PC-9 (cell line): ENCODE results near the gene HMX1.

Experiments used
- CTCF ChIP-seq: fragments of 200-600 bp; sonication (generic); conservative IDR thresholded peaks from 2 replicates; pipeline ENCODE4 v1.6.1; 2017; ENCODE audit warnings: mixed run types, antibody characterized with exemption, mild to moderate bottlenecking, moderate library complexity
- EZH2 ChIP-seq: fragments of 200-600 bp; sonication (generic); IDR thresholded peaks from 2 replicates; pipeline ENCODE4 v1.8.0; 2017; ENCODE audit warnings: antibody characterized with exemption, low read depth

DNA sequence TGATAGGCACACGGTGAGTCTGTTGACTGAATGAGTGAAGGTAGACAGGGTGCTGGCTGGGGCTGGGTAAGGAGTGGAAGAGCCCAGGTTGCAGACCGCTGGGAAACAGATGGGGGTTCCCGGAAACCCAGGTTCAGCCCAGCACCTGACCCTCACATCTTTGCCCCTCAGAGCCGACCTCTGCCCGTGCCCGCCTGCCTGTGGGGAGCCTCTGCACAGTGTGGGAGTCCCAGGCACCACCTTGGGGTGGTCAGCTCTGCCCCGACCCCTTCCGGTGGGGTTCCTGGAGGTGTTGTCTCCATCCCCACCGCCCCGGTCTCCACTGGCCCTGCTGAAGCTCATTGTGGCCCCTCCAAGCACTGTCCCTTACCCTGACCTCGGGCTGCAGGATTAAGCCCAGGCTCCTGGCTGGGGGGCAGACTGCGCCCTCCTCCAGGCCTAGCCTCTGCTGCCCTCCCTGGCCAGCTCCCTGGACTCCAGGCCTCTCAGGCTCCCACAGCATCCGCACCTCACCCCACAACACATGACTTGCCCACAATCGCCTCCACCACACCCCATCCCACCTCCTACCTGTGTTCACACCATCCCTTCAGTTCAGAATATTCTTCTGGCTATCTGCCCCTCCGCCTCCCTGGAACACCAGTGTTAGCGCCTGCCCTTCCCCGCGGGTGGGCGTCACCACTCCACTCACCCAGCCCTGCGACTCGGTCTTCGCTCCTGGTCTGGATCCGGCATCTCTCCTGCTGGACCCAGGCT, 21.4 kb downstream of the HMX1 start:
- TF ChIP-seq CTCF, result no peak
- no peak for TF ChIP-seq EZH2
